AG08396 (cell line): ENCODE measurements around the gene KCNH2.

ENCODE experiments used
- DNase-seq: peaks from one replicate; pipeline ENCODE4 v3.0.0; 2012; ENCODE audit warnings: low spot score, mixed read lengths

The KCNH2 gene

GRCh38 chr7:150904011-150904909, 73.9 kb downstream of the KCNH2 start:
- no peak for DNase-seq

DNA sequence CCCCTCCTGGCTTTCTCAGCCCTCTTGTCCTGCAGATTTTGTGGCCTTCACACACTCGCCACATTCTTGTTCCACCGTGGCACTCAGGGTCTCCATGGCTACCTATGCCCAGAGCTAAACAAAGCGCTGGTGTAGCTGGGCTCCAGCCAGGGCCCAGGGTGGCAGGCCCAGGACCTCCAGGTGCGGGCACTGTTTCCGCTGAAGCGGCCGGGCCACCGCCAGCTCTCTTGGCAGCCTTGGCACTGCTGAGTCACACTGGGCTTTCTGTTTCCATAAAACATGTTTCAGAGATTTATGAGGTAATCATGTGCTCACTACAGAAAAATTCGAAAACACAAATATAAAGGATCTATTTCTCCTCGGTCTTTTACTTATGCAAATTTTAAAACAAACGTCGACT, 74.5 kb downstream of the KCNH2 start:
- peak; percentile 87 for DNase-seq

DNA sequence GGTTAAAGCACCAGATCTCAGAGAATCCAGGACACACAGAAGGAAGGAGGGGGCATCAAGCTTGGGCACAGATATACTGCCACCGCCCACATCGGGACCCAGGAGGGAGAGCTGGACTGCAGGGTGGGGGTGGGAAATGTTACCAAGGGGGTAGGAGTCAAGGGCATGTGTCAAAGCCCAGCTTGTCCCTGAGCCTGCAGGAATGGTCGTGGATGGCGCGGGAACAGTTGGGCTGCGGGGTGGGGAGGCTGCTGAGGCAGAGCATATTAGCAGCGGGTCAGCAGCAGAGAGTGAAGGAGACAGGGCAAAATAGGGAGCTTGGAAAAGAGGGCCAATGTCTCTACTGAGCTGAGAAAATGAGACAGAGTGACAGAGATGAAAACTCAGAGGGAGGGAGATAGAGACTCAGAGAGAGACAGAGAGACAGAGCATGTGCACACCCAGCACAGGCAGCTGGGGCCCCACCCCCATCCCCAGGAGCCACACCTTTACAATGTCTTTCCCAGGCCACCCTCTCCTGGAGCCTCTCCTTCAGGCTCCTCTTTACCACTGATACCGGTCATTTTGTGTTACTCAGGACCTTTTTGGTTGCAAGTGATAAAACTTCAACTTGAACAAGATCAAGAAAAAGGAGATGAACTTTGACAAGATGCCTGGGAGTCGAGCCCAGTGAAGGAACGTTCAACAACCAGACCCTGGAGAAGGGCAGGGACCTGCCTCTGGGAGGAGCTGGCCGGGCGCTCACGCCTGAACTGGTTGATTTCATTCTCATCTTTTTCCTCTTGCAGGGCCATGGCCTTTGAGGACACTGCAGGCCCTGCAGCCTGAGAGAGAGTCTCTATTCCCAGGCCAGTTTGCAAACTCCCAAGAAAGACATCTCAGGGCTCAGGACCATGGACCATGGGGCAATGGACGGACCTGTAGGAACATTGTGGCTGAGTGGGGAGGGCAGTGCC, 75.8 kb downstream of the KCNH2 start:
- no peak for DNase-seq

GRCh38 chr7:150901160-150902035, 76.7 kb downstream of the KCNH2 start:
- no peak for DNase-seq

GRCh38 chr7:150900675-150901074, 77.4 kb downstream of the KCNH2 start:
- DNase-seq, result no peak

GRCh38 chr7:150898475-150899011, 79.6 kb downstream of the KCNH2 start:
- peak; percentile 81 for DNase-seq

DNA sequence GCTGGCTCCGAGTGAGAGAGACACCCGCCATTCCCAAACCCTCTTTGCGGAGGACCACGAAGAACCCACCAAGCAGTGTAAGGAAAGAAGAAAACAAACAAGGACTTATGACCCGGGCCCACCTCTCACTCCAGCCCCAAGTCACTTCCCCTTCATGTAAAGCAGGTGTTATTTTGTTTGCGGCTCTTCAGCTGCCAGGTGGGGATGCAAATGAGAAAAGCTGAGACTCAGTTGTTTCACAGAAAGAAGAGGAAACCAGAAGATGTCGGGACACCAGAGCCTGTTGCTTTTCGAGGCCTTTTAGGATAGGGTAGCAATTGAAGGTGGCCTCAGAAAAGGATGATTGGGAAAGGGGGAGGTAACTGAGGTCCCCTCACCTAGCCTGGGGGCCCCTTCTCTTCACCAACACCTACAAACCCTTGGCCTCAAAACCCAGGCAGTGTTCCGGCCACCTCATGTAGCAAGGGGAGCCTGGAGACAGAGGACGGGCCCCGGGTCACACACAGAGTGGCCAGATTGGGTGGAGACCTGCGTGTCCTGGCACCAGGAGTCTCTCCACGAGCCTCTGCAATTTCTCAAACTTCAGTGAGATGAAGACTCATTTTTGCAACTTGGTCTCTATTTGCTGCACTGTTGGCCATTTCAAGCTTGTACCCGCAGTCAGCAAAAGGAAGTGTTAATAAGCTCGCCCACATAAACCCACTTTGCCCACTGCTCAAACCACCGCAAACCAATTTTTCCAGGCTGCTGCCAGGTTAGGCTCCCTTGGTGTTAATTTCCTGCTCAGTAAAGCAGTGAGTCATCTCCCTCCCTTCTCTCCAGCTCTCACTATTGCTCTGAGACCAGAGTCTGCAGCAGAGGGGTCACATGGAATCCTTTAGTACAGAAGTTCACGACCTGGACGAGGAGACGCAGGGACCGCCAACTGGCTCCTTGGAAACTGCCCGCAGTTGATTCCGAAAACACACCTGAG, 80.3 kb downstream of the KCNH2 start:
- DNase-seq, result no peak

- no peak for DNase-seq
Measured at GRCh38 chr7:150896562-150897209, 81.4 kb downstream of the KCNH2 start.

DNA sequence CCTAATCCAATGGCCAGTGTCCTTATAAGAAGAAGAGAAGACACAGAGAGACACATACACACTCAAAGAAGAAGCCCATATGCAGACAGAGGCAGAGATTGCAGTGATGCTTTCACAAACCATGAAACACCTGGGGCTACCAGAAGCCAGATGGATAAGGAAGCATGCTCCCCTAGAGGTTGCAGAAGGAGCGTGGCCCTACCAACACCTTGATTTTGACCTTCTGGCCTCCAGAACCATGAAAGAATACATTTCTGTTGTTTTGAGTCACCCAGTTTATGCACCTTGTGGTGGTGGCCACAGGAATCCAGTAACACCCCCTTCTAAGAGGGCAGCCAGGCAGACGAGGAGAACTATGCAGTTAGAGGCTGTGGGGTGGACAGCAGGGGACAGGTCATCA, 82.3 kb downstream of the KCNH2 start:
- DNase-seq, result no peak
